ENCODE data around the gene CDC40.

GRCh38 chr6:110269623-110270022 is 89.4 kb downstream of the CDC40 start:
- TF ChIP-seq CTCF (IDR thresholded peaks at IDR 0.05) (no peak), POLR2A (IDR thresholded peaks at IDR 0.05) (no peak)

Data from thyroid gland (tissue), 4 donors.